HepG2 (cell line): Measurements from ENCODE around the gene SHCBP1L. TPM values are rescaled to one million over a fixed set of nuclear protein-coding genes. Genes with fewer than 3 reads are reported as not detected.

Experiments used
- ATAC-seq: fragments of 200-7000 bp; cut with Tn5 transposase; 3 replicates; pipeline ENCODE4 v1.9.1; 2020; ENCODE audit warnings: mild to moderate bottlenecking, moderate library complexity
- BruUV-seq: library from RNA; stranded (reverse); fragments of 400-500 nt; replicated peaks from 2 replicates; lab custom pipeline; 2021; lab: Mats Ljungman, UMichigan
- CTCF ChIA-PET: fragments of 300-600 bp; formaldehyde crosslinking; extraction: SDS; loops from one replicate; lab custom pipeline; 2021; ENCODE audit warnings: low total read pairs, inconsistent platforms, low intra/inter-chr PET ratio; lab: Yijun Ruan, JAX
- POLR2A ChIA-PET: fragments of 350-600 bp; sonication (Branson Sonifier 250); formaldehyde crosslinking; loops from one replicate; lab custom pipeline; 2020; ENCODE audit warnings: antibody characterized with exemption, inconsistent platforms; lab: Yijun Ruan, JAX
- DNase-seq: peaks from one replicate; pipeline ENCODE4 v3.0.0-alpha.2; 2015; ENCODE audit warnings: low spot score
- FAIRE-seq: peaks from 3 replicates; lab custom pipeline; 2011; peaks lifted over from hg19 to GRCh38; lab: Jason Lieb, UNC
- H2AFZ ChIP-seq: one replicate; pipeline ENCODE4 v1.6.1; 2011; ENCODE audit warnings: low read length, inconsistent platforms
- H3K27ac ChIP-seq: fragments of 300-600 bp; 3 replicates; pipeline ENCODE4 v1.8.0; 2011; ENCODE audit warnings: mixed run types, mild to moderate bottlenecking, mixed read lengths, low read length, inconsistent platforms; ENCODE audit not compliant: insufficient read depth; ENCODE audit errors: extremely low read length
- H3K27me3 ChIP-seq, 2 experiments: fragments of 200-600 bp in 1 of 2; 2 replicates in 1 of 2; 3 replicates in 1 of 2; pipeline versions ENCODE4 v1.6.0 to v1.8.0; 2011; ENCODE audit warnings: low read length in 2 of 2, mild to moderate bottlenecking in 2 of 2, moderate library complexity in 2 of 2, inconsistent platforms in 1 of 2; ENCODE audit not compliant: insufficient read depth in 2 of 2, control insufficient read depth in 1 of 2
- H3K36me3 ChIP-seq, 2 experiments: fragments of 200-600 bp in 1 of 2; replicated peaks in 1 of 2; 2 replicates in 1 of 2; 3 replicates in 1 of 2; pipeline versions ENCODE4 v1.5.1 to v1.8.0; 2011; ENCODE audit warnings: low read length in 2 of 2, inconsistent platforms in 1 of 2; ENCODE audit not compliant: insufficient read depth in 2 of 2, control insufficient read depth in 1 of 2
- H3K4me1 ChIP-seq: 2 replicates; pipeline ENCODE4 v1.5.1; 2012; ENCODE audit warnings: low read length, inconsistent platforms; ENCODE audit not compliant: insufficient read depth
- H3K4me2 ChIP-seq: 2 replicates; pipeline ENCODE4 v1.6.0; 2011; ENCODE audit warnings: low read depth, low read length, inconsistent platforms
- H3K4me3 ChIP-seq, 3 experiments: fragments of 200-600 bp in 1 of 3; sonication (generic), shearing (Covaris generic) in 1 of 3; replicated peaks in 1 of 3; 2 replicates each; pipeline ENCODE4 v1.5.1; 2011 to 2016; ENCODE audit warnings: low read length in 3 of 3, inconsistent platforms in 2 of 3, low read depth in 2 of 3, mild to moderate bottlenecking in 2 of 3, control low read depth in 1 of 3, mixed read lengths in 1 of 3; ENCODE audit not compliant: insufficient read depth in 1 of 3
- H3K79me2 ChIP-seq: one replicate; pipeline ENCODE4 v1.6.1; 2011; ENCODE audit warnings: low read length, inconsistent platforms; ENCODE audit not compliant: insufficient read depth
- H3K9ac ChIP-seq: 2 replicates; pipeline ENCODE4 v1.6.0; 2011; ENCODE audit warnings: mild to moderate bottlenecking, low read depth, low read length, inconsistent platforms; ENCODE audit not compliant: insufficient read depth
- H3K9me3 ChIP-seq: 2 replicates; pipeline ENCODE4 v1.5.1; 2012; ENCODE audit warnings: mild to moderate bottlenecking, low read length
- H4K20me1 ChIP-seq: 2 replicates; pipeline ENCODE4 v1.6.0; 2011; ENCODE audit warnings: inconsistent platforms, mild to moderate bottlenecking, low read length, moderate library complexity; ENCODE audit not compliant: insufficient read depth
- ATAD3A ChIP-seq: sonication (generic); formaldehyde crosslinking; IDR thresholded peaks from 2 replicates; pipeline ENCODE4 v1.4.0; 2020; ENCODE audit warnings: missing genetic modification reagents
- CTCF ChIP-seq: sonication (generic); formaldehyde crosslinking; IDR thresholded peaks from 2 replicates; pipeline ENCODE4 v1.5.0; 2020; ENCODE audit warnings: mild to moderate bottlenecking, missing genetic modification reagents, moderate library complexity
- DNMT1 ChIP-seq: sonication (generic); formaldehyde crosslinking; IDR thresholded peaks from 2 replicates; pipeline ENCODE4 v1.5.1; 2020; ENCODE audit warnings: mild to moderate bottlenecking, missing genetic modification reagents
- DRAP1 ChIP-seq: IDR thresholded peaks from 2 replicates; pipeline ENCODE4 v1.6.1; 2016; ENCODE audit warnings: missing genetic modification reagents, missing compliant biosample characterization
- GATA4 ChIP-seq: sonication (generic); IDR thresholded peaks from 2 replicates; pipeline ENCODE4 v1.6.1; 2016; ENCODE audit warnings: antibody characterized with exemption, low read depth, borderline replicate concordance
- KDM6A ChIP-seq: IDR thresholded peaks from 2 replicates; pipeline ENCODE4 v1.6.1; 2016; ENCODE audit warnings: low read depth
- LCORL ChIP-seq, 2 experiments: fragments of 450-650 bp in 1 of 2; sonication (generic) in 1 of 2; formaldehyde crosslinking in 1 of 2; IDR thresholded peaks; 2 replicates each; pipeline versions ENCODE4 v1.5.0 to v1.6.1; 2017 to 2020; ENCODE audit warnings: antibody characterized with exemption in 1 of 2, missing genetic modification reagents in 1 of 2
- MATR3 ChIP-seq: sonication (generic); formaldehyde crosslinking; IDR thresholded peaks from 2 replicates; pipeline ENCODE4 v1.4.0; 2020; ENCODE audit warnings: missing genetic modification reagents
- MIER3 ChIP-seq: IDR thresholded peaks from 2 replicates; pipeline ENCODE4 v1.6.1; 2016; ENCODE audit warnings: missing compliant biosample characterization, borderline replicate concordance
- PHF8 ChIP-seq: sonication (generic); formaldehyde crosslinking; IDR thresholded peaks from 2 replicates; pipeline ENCODE4 v1.5.0; 2020; ENCODE audit warnings: missing genetic modification reagents
- PLRG1 ChIP-seq: fragments of 450-650 bp; conservative IDR thresholded peaks from 2 replicates; pipeline ENCODE4 v1.6.1; 2016
- POLR2AphosphoS5 ChIP-seq: IDR thresholded peaks from 2 replicates; pipeline ENCODE4 v1.6.1; 2012; ENCODE audit warnings: low read depth, low read length
- RAD51 ChIP-seq: fragments of 450-650 bp; IDR thresholded peaks from 2 replicates; pipeline ENCODE4 v1.6.1; 2016; ENCODE audit warnings: borderline replicate concordance
- RBFOX2 ChIP-seq: fragments of 200-400 bp; formaldehyde crosslinking; IDR thresholded peaks from 2 replicates; pipeline ENCODE4 v1.6.1; 2017; ENCODE audit warnings: low read depth, mild to moderate bottlenecking, low read length
- RELA ChIP-seq: sonication (generic); formaldehyde crosslinking; IDR thresholded peaks from 2 replicates; pipeline ENCODE4 v1.4.0; 2020; ENCODE audit warnings: missing genetic modification reagents
- SIX4 ChIP-seq: sonication (generic); formaldehyde crosslinking; IDR thresholded peaks from 2 replicates; pipeline ENCODE4 v1.4.0; 2020; ENCODE audit warnings: missing genetic modification reagents
- SNAPC5 ChIP-seq: sonication (generic); formaldehyde crosslinking; IDR thresholded peaks from 2 replicates; pipeline ENCODE4 v1.8.1; 2023; ENCODE audit warnings: mild to moderate bottlenecking, missing genetic modification reagents, borderline replicate concordance
- THAP7 ChIP-seq: sonication (generic); formaldehyde crosslinking; IDR thresholded peaks from 2 replicates; pipeline ENCODE4 v1.8.1; 2023; ENCODE audit warnings: mild to moderate bottlenecking, missing genetic modification reagents
- WIZ ChIP-seq: sonication (generic); formaldehyde crosslinking; IDR thresholded peaks from 2 replicates; pipeline ENCODE4 v1.5.1; 2020; ENCODE audit warnings: mild to moderate bottlenecking, missing genetic modification reagents
- ZBTB38 ChIP-seq: sonication (generic); formaldehyde crosslinking; IDR thresholded peaks from 2 replicates; pipeline ENCODE4 v1.5.1; 2020; ENCODE audit warnings: mild to moderate bottlenecking, missing genetic modification reagents
- ZKSCAN5 ChIP-seq: sonication (generic); formaldehyde crosslinking; IDR thresholded peaks from 2 replicates; pipeline ENCODE4 v1.5.1; 2020; ENCODE audit warnings: mild to moderate bottlenecking, missing genetic modification reagents
- ZNF564 ChIP-seq: sonication (generic); formaldehyde crosslinking; IDR thresholded peaks from 2 replicates; pipeline ENCODE4 v1.8.1; 2023; ENCODE audit warnings: mild to moderate bottlenecking, missing genetic modification reagents
- ZNF616 ChIP-seq: sonication (generic); formaldehyde crosslinking; IDR thresholded peaks from 2 replicates; pipeline ENCODE4 v1.5.0; 2020; ENCODE audit warnings: low read depth, mild to moderate bottlenecking, missing genetic modification reagents
- ZNF740 ChIP-seq: sonication (generic); formaldehyde crosslinking; IDR thresholded peaks from 2 replicates; pipeline ENCODE4 v1.4.0; 2020; ENCODE audit warnings: missing genetic modification reagents
- WGBS: methylation state at CpG from one replicate; pipeline ENCODE4 v1.1.6; 2017; ENCODE audit warnings: low lambda C conversion rate; 5-methylcytosine and 5-hydroxymethylcytosine counted together
- in situ Hi-C: cut with HindIII; loops from 2 replicates; pipeline ENCODE4 v1.10.0; 2017; ENCODE audit warnings: low pct_unique_long_range_greater_than_20kb; ENCODE audit not compliant: extremely low pct_ligation_motif_present
- intact Hi-C: fragments of 100-400 bp; cut with micrococcal nuclease; formaldehyde crosslinking; loops from one replicate; pipeline ENCODE4 v1.10.0; 2022; ENCODE audit not compliant: unreplicated experiment
- polyA plus RNA-seq, 8 experiments: library from polyadenylated mRNA; depleted of rRNA in 3 of 8; stranded (reverse) in 7 of 8; unstranded in 1 of 8; fragments of >200 nt; fragmentation: Illumina TruSeq in 4 of 8; extraction: Trizol in 4 of 8; gene quantifications; 2 replicates each; pipeline versions ENCODE4 v1.2.1 to v1.2.3, GENCODE V29; 2011 to 2016; ENCODE audit warnings: low read depth in 4 of 8, missing spikeins in 1 of 8, mixed read lengths in 1 of 8; ENCODE audit not compliant: insufficient read depth in 1 of 8
- total RNA-seq, 5 experiments: library from RNA; depleted of rRNA; stranded (reverse); fragments of >200 nt; fragmentation: Illumina TruSeq; extraction: Trizol; gene quantifications; 2 replicates each; pipeline ENCODE4 v1.2.3, GENCODE V29; 2016; ENCODE audit warnings: low read depth in 1 of 5

The SHCBP1L gene
- total and polyA plus RNA-seq, 2 of the 13 experiments (the other 11 are each of a cell fraction or from before 2014, with no cell fraction given): not detected

GRCh38 chr1:182877331-182877730 is 75.6 kb downstream of the SHCBP1L start (continued):
- TF ChIP-seq ATAD3A (CRISPR knock-in tag) (no peak), MATR3 (CRISPR knock-in tag) (no peak), ZNF616 (CRISPR knock-in tag) (no peak), GATA4 (no peak), SIX4 (CRISPR knock-in tag) (no peak), CTCF (CRISPR knock-in tag) (no peak), KDM6A (CRISPR knock-in tag) (no peak), MIER3 (CRISPR knock-in tag) (no peak)
- TF ChIP-seq, all 625 proteins: peak for 0

- Histone ChIP-seq H3K4me3 (no peak overlapping the region), H3K36me3 (peaks cover 24 to 97% of the 10 kb centered on the region in 2 experiments), H3K9me3 (no peaks in the 10 kb centered on the region), H3K27me3 (no peaks in the 10 kb centered on the region), H3K4me1 (no peaks in the 10 kb centered on the region), H3K79me2 (no peaks in the 10 kb centered on the region), H3K4me2 (no peak overlapping the region), H2AFZ (no peak overlapping the region), H3K27ac (no peak overlapping the region), H3K9ac (no peak overlapping the region), H4K20me1 (0 out of 2 replicates have a peak, but pooled peaks cover 4% of the 10 kb centered on the region)
- WGBS: 98% methylated on average over 2 of the region's 2 CpGs
- in situ Hi-C loops (no loop called here), intact Hi-C loops (no loop called here)
- CTCF ChIA-PET: no interaction called here
- ATAC-seq (no peak), DNase-seq (no peak), FAIRE-seq (no peak)
- no TSS peak for BruUV-seq
- POLR2A ChIA-PET: no interaction called here
- TF ChIP-seq PHF8 (CRISPR knock-in tag) (no peak), WIZ (CRISPR knock-in tag) (no peak), ZNF740 (CRISPR knock-in tag) (no peak), RBFOX2 (no peak), LCORL (IDR thresholded peaks at IDR 0.05) (no peak), LCORL (CRISPR knock-in tag; IDR thresholded peaks at IDR 0.05) (no peak), RELA (no peak), DNMT1 (CRISPR knock-in tag) (no peak), SNAPC5 (CRISPR knock-in tag) (no peak), RAD51 (no peak), THAP7 (CRISPR knock-in tag) (no peak), ZNF564 (CRISPR knock-in tag) (no peak), POLR2AphosphoS5 (no peak), ZKSCAN5 (CRISPR knock-in tag) (no peak), ZBTB38 (CRISPR knock-in tag) (no peak), PLRG1 (no peak), DRAP1 (CRISPR knock-in tag) (no peak)
Measured at GRCh38 chr1:182875889-182876288, 77.1 kb downstream of the SHCBP1L start.
